H9 (cell line): ENCODE measurements around the gene ARHGAP27. TPM values are rescaled to one million over a fixed set of nuclear protein-coding genes. Genes with fewer than 3 reads are reported as not detected.
A peak's percentile ranks its signal among the peaks of the same experiment; 100 is the strongest.

Experiments
- DNase-seq: peaks from one replicate; pipeline ENCODE4 v3.0.0-alpha.2; 2017
- H2AFZ ChIP-seq: one replicate; pipeline ENCODE4 v1.6.1; 2013; ENCODE audit warnings: mild to moderate bottlenecking, low read length, control low read depth, moderate library complexity
- H2AK5ac ChIP-seq: 2 replicates; pipeline ENCODE4 v1.6.1; 2013; ENCODE audit warnings: low read length, control low read depth, mixed read lengths; ENCODE audit not compliant: insufficient read length
- H2BK120ac ChIP-seq: one replicate; pipeline ENCODE4 v1.6.1; 2013; ENCODE audit warnings: low read depth, mild to moderate bottlenecking, low read length, control low read depth, inconsistent platforms; ENCODE audit not compliant: poor library complexity, severe bottlenecking
- H2BK12ac ChIP-seq: 2 replicates; pipeline ENCODE4 v1.6.1; 2013; ENCODE audit warnings: low read length, control low read depth, mixed read lengths, low read depth; ENCODE audit not compliant: insufficient read length
- H2BK15ac ChIP-seq: 2 replicates; pipeline ENCODE4 v1.6.1; 2013; ENCODE audit warnings: low read depth, low read length, control low read depth
- H2BK20ac ChIP-seq: one replicate; pipeline ENCODE4 v1.6.1; 2013; ENCODE audit warnings: low read depth, mild to moderate bottlenecking, low read length, control low read depth, inconsistent platforms; ENCODE audit not compliant: poor library complexity, severe bottlenecking
- H2BK5ac ChIP-seq: 2 replicates; pipeline ENCODE4 v1.6.1; 2013; ENCODE audit warnings: low read length, control low read depth, mixed read lengths; ENCODE audit not compliant: insufficient read length
- H3K14ac ChIP-seq: 2 replicates; pipeline ENCODE4 v1.6.1; 2013; ENCODE audit warnings: low read length, control low read depth; ENCODE audit not compliant: insufficient read depth
- H3K18ac ChIP-seq: 2 replicates; pipeline ENCODE4 v1.6.1; 2013; ENCODE audit warnings: low read depth, mild to moderate bottlenecking, mixed read lengths, low read length, control low read depth; ENCODE audit not compliant: insufficient read length
- H3K23ac ChIP-seq: 2 replicates; pipeline ENCODE4 v1.6.1; 2013; ENCODE audit warnings: low read length, control low read depth, mixed read lengths, low read depth; ENCODE audit not compliant: insufficient read length
- H3K23me2 ChIP-seq: 2 replicates; pipeline ENCODE4 v1.6.1; 2013; ENCODE audit warnings: low read depth, mild to moderate bottlenecking, mixed read lengths, low read length, control low read depth; ENCODE audit not compliant: insufficient read length, poor library complexity, severe bottlenecking
- H3K27ac ChIP-seq: 2 replicates; pipeline ENCODE4 v1.5.1; 2013; ENCODE audit warnings: low read length, control low read depth, mixed read lengths, low read depth; ENCODE audit not compliant: insufficient read length
- H3K27me3 ChIP-seq: 2 replicates; pipeline ENCODE4 v1.6.1; 2013; ENCODE audit warnings: low read length, control low read depth, inconsistent platforms; ENCODE audit not compliant: insufficient read depth
- H3K4ac ChIP-seq: 2 replicates; pipeline ENCODE4 v1.6.1; 2013; ENCODE audit warnings: low read depth, mild to moderate bottlenecking, control low read depth, inconsistent platforms, low read length, moderate library complexity
- H3K4me1 ChIP-seq: 2 replicates; pipeline ENCODE4 v1.6.1; 2013; ENCODE audit warnings: low read length, control low read depth, inconsistent platforms; ENCODE audit not compliant: insufficient read depth
- H3K4me2 ChIP-seq: 2 replicates; pipeline ENCODE4 v1.6.1; 2013; ENCODE audit warnings: low read length, control low read depth, mixed read lengths; ENCODE audit not compliant: insufficient read length, insufficient read depth
- H3K56ac ChIP-seq: 2 replicates; pipeline ENCODE4 v1.6.1; 2013; ENCODE audit warnings: low read depth, mild to moderate bottlenecking, mixed read lengths, low read length, control low read depth; ENCODE audit not compliant: insufficient read length
- H3K79me1 ChIP-seq: 2 replicates; pipeline ENCODE4 v1.6.1; 2013; ENCODE audit warnings: low read depth, mild to moderate bottlenecking, moderate library complexity, low read length, control low read depth, inconsistent platforms; ENCODE audit not compliant: insufficient read depth, poor library complexity, severe bottlenecking
- H3K79me2 ChIP-seq: 2 replicates; pipeline ENCODE4 v1.6.1; 2013; ENCODE audit warnings: low read length, control low read depth, inconsistent platforms; ENCODE audit not compliant: insufficient read depth
- H3K9ac ChIP-seq: 2 replicates; pipeline ENCODE4 v1.6.1; 2013; ENCODE audit warnings: low read length, control low read depth, mixed read lengths; ENCODE audit not compliant: insufficient read length; ENCODE audit errors: extremely low read depth
- H3K9me3 ChIP-seq: one replicate; pipeline ENCODE4 v1.6.1; 2013; ENCODE audit warnings: low read depth, low read length, inconsistent platforms; ENCODE audit not compliant: control insufficient read depth
- H3T11ph ChIP-seq: one replicate; pipeline ENCODE4 v1.6.1; 2013; ENCODE audit warnings: mild to moderate bottlenecking, low read length, control low read depth, inconsistent platforms
- H4K20me1 ChIP-seq: one replicate; pipeline ENCODE4 v1.6.1; 2013; ENCODE audit not compliant: control insufficient read depth, insufficient read length, insufficient read depth
- H4K5ac ChIP-seq: 2 replicates; pipeline ENCODE4 v1.6.1; 2013; ENCODE audit warnings: low read depth, mild to moderate bottlenecking, mixed read lengths, low read length, control low read depth; ENCODE audit not compliant: insufficient read length
- H4K8ac ChIP-seq: replicated peaks from 2 replicates; pipeline ENCODE4 v1.6.1; 2013; ENCODE audit warnings: low read length, control low read depth, mixed read lengths, low read depth; ENCODE audit not compliant: insufficient read length
- H4K91ac ChIP-seq: 2 replicates; pipeline ENCODE4 v1.6.1; 2013; ENCODE audit warnings: low read depth, mild to moderate bottlenecking, moderate library complexity, mixed read lengths, low read length, control low read depth; ENCODE audit not compliant: insufficient read length
- H3K27ac Mint-ChIP-seq, 3 experiments: 2 replicates in 2 of 3; 3 replicates in 1 of 3; pipeline ENCODE4 v1.8.0; 2020 to 2021; ENCODE audit warnings: mixed read lengths in 3 of 3, mild to moderate bottlenecking in 1 of 3, moderate library complexity in 1 of 3
- H3K27me3 Mint-ChIP-seq: 2 replicates; pipeline ENCODE4 v1.8.0; 2021; ENCODE audit warnings: low read depth, mild to moderate bottlenecking, moderate library complexity, mixed read lengths
- H3K36me3 Mint-ChIP-seq, 3 experiments: 2 replicates in 2 of 3; 3 replicates in 1 of 3; pipeline ENCODE4 v1.8.0; 2020 to 2021; ENCODE audit warnings: low read depth in 3 of 3, mixed read lengths in 3 of 3; ENCODE audit not compliant: insufficient read depth in 1 of 3
- H3K4me1 Mint-ChIP-seq, 2 experiments: 2 replicates each; pipeline ENCODE4 v1.8.0; 2020; ENCODE audit warnings: mixed read lengths in 2 of 2
- H3K4me3 Mint-ChIP-seq, 2 experiments: 2 replicates in 1 of 2; 3 replicates in 1 of 2; pipeline ENCODE4 v1.8.0; 2020 to 2021; ENCODE audit warnings: mild to moderate bottlenecking in 2 of 2, mixed read lengths in 2 of 2, moderate library complexity in 1 of 2
- H3K9me3 Mint-ChIP-seq, 2 experiments: 2 replicates in 1 of 2; 3 replicates in 1 of 2; pipeline ENCODE4 v1.8.0; 2020; ENCODE audit warnings: mild to moderate bottlenecking in 2 of 2, mixed read lengths in 2 of 2, moderate library complexity in 1 of 2
- WGBS: extraction: QIAGEN DNeasy Blood & Tissue Kit; methylation state at CpG from one replicate; pipeline ENCODE4 v1.1.7; 2013; ENCODE audit warnings: missing lambda C conversion rate, low lambda C conversion rate, mixed read lengths; ENCODE audit not compliant: insufficient read length; ENCODE audit errors: extremely low coverage; 5-methylcytosine and 5-hydroxymethylcytosine counted together
- total RNA-seq: library from RNA; stranded (reverse); gene quantifications from 2 replicates; pipeline ENCODE4 v1.2.1, GENCODE V29; 2021
- TF ChIP-seq, protein P1 (sequence below): fragments of 200-600 bp; sonication (generic); conservative IDR thresholded peaks from 3 replicates; pipeline ENCODE4 v1.8.0; 2021; ENCODE audit warnings: antibody characterized with exemption, mild to moderate bottlenecking

The ARHGAP27 gene
- total RNA-seq, 1 experiment from 2014 or later: 9.9 TPM

DNA sequence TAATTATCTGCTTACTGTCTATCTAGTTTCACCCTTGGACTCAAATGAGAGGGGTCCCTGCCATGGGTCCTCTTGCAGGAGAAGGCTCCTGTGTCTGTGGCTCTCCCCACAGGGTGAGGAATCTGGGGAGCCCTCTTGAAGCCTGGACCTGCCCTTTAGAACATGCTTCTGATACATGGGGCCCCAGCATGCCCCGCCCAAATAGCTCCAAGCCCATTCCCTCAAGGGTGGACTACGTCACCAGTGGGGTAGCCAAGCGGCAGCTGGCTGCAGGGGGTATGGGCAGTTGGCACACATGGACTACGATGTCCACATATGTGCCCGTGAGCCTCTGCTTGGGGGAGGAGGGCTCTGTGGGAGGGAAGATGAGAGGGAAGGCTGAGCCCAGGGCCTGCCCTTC is 39.3 kb downstream of the ARHGAP27 start:
- no peak overlapping the region for H4K8ac ChIP-seq
- no peak overlapping the region for H3K4me3 Mint-ChIP-seq
- no peak overlapping the region for H3T11ph ChIP-seq
- H4K5ac ChIP-seq: no peak overlapping the region
- H3K79me1 ChIP-seq: no peaks in the 10 kb centered on the region
- no peak overlapping the region for H3K56ac ChIP-seq
- H2BK120ac ChIP-seq: no peak overlapping the region
- H3K23me2 ChIP-seq: no peaks in the 10 kb centered on the region
- H3K27me3 Mint-ChIP-seq: peaks cover 18% of the 10 kb centered on the region
- H3K4me2 ChIP-seq: no peak overlapping the region
- no peak overlapping the region for H2BK12ac ChIP-seq
- no peak overlapping the region for H3K4ac ChIP-seq
- H2AFZ ChIP-seq: no peak overlapping the region
- peaks cover 2% of the 10 kb centered on the region; the same call in 1 of the 2 replicates for H3K4me1 ChIP-seq
- TF ChIP-seq, protein P1, sequence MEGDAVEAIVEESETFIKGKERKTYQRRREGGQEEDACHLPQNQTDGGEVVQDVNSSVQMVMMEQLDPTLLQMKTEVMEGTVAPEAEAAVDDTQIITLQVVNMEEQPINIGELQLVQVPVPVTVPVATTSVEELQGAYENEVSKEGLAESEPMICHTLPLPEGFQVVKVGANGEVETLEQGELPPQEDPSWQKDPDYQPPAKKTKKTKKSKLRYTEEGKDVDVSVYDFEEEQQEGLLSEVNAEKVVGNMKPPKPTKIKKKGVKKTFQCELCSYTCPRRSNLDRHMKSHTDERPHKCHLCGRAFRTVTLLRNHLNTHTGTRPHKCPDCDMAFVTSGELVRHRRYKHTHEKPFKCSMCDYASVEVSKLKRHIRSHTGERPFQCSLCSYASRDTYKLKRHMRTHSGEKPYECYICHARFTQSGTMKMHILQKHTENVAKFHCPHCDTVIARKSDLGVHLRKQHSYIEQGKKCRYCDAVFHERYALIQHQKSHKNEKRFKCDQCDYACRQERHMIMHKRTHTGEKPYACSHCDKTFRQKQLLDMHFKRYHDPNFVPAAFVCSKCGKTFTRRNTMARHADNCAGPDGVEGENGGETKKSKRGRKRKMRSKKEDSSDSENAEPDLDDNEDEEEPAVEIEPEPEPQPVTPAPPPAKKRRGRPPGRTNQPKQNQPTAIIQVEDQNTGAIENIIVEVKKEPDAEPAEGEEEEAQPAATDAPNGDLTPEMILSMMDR: no peak
- peak; percentile 21 for DNase-seq
- no peak overlapping the region for H3K14ac ChIP-seq
- H4K20me1 ChIP-seq: no peaks in the 10 kb centered on the region
- H2BK5ac ChIP-seq: no peak overlapping the region
- no peaks in the 10 kb centered on the region for H3K27me3 ChIP-seq
- peaks cover 15 to 21% of the 10 kb centered on the region in 2 experiments for H3K4me1 Mint-ChIP-seq
- no peaks in the 10 kb centered on the region for H3K79me2 ChIP-seq
- no peak overlapping the region for H2BK20ac ChIP-seq
- no peak overlapping the region for H3K27ac Mint-ChIP-seq
- H3K23ac ChIP-seq: no peak overlapping the region
- no peak overlapping the region for H4K91ac ChIP-seq
- H3K9ac ChIP-seq: no peak overlapping the region
- WGBS: no CpG with 5 or more reads among the region's 5 CpGs
- no peak overlapping the region for H2AK5ac ChIP-seq
- no peaks in the 10 kb centered on the region for H3K9me3 ChIP-seq
- H3K27ac ChIP-seq: no peak overlapping the region
- no peak overlapping the region for H2BK15ac ChIP-seq
- no peaks in the 10 kb centered on the region for H3K9me3 Mint-ChIP-seq
- H3K36me3 Mint-ChIP-seq: peaks cover 0 to 7% (median 7%) of the 10 kb centered on the region in 3 experiments; a peak in 4 of 7 replicates
- no peak overlapping the region for H3K18ac ChIP-seq
